ENCODE data around the gene SSR3.
"Not testable (repeated sequence)": the region's sequence is repeated elsewhere in the genome, so short reads cannot be mapped to it uniquely, and the experiment has no call there.

The SSR3 gene

DNA sequence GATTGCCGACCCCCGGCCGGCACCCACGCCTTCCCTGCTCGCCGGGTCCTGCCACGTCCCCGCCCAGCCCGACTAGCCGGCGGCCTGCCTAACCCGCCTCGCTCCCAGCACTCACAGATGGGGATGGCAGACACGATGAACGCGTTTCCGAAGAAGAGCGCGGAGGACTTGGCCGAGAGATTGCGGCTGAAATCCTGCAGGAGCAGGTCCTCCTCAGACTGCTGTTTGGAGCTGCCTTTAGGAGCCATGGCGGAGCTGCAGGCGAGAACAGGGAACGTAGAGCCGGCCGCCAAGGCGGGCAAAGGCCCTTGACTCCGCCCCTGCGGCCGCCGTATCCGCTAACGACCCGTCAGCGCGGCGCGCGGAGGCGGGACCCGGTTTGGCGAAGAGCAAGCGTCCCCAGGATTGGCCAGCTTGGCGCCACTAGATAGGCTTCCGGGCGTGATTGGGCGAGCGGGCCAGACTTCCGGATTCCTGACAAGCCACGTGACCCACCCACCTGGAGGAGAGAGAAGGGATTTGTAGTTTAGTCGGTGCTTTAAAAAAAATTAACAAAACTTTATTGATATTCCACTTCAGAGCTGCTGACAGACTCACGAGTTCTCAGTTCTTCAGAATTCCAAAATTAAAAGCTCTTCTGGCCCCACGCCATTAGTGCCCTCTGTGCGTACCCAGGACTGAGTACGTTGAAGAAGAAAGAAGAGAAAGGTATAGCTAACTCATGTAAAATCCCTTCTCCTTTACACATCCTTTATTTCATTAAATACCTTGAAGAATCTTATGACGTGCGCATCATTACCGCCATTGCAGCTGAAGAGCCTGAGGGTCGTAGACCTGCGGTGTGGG is at the start of gene SSR3:
TSS of gene SSR3 (minus strand) at position 276 of the 846 bp plus-strand sequence. CDS start at position 248, 28 bp downstream.
- peak; percentile 100 for DNase-seq

GRCh38 chr3:156604064-156604641 is 49.2 kb upstream of the SSR3 start:
- no peak for DNase-seq

GRCh38 chr3:156603379-156604017 is 48.6 kb upstream of the SSR3 start:
- DNase-seq, result no peak

DNA sequence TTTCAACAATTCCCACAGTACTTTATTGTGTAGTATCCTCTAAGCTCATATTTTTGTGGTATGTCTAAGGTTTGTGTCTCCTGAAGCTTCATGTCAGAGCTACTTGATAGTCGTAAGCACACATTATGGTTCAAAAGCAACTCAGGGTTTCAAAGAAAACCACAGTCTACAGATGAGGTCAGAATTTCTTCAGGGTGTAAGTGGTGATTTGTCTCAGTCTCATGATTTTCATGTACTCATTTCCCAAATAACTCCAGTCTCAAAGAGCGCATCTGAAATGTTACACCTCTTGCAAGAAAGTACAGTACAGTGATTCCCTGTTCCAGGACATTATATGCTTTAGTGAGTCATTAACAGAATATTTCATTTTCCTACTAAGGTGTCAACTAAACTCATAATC is 47.5 kb upstream of the SSR3 start:
- DNase-seq, result no peak

DNA sequence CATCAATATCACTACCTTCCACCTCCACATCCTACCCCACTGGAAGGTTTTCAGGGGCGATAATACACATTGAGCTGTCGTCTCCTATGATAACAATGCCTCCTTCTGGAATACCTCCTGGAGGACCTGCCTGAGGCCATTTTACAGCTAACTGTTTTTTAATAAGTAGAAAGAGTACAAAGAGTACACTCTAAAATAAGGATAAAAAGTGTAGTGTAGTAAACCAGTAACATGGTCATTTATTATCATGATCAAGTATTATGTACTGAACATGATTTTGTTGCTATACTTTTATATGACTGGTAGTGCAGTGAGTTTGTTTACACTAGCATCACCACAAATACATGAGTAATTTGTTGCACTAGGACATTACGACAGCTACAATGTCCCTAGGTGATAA is 46.6 kb upstream of the SSR3 start:
- no peak for DNase-seq

GRCh38 chr3:156600834-156601233 is 45.9 kb upstream of the SSR3 start:
- no peak for DNase-seq

DNA sequence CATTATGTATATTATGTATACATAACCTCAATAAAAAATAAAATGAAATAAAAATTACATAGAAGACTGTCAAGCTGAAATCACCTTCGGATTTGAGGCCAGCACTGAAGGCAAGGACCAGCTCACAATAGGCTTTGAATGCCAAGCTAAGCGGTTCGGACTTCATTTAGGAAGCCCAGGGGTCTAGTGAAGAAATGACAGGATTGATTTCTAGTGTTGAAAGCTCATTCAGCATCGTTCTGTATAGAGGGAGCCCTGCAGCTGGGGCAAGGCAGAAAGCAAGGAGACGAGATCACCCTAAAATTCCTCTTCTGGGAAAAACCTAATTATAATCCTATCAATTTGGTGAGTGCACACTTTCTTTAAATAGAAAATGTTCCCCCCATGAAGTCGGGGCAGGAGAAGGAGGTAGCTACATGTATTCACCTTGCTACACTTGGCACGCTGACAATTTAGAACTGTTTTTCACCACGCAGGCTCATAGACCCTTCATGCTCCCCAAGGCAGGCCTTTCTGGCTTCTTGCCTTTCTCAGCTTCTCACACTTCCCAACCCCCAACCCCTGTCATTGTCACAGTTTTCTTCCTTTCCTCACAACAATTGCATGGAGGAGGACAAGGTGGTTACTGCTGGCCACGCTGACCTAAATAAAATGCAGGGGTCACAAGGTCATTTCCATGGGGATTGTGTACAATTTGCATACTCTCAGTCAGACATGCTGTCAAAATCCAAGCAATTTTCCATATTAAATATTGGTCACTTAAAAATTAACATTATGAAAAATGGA is 44.4 kb upstream of the SSR3 start:
- no peak for DNase-seq

DNA sequence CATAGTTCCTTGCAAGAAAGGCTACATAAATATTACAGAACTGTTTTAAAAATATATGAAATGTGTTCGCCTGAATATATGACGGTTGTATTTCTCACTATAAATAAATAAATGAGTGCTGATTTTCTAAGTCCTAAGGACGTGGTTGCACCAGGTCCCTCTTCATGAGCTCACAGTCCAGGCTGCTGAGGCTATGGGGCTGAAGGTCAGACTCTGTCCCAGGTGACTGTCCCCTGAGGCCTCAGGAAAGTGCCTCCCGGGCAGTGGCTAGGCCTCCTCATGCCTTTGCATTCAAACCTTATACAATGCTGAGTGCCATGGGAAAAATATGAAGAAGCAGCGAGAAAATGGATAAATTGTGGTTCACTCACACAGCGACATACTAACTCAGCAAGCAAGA is 43.5 kb upstream of the SSR3 start:
- no peak for DNase-seq

DNA sequence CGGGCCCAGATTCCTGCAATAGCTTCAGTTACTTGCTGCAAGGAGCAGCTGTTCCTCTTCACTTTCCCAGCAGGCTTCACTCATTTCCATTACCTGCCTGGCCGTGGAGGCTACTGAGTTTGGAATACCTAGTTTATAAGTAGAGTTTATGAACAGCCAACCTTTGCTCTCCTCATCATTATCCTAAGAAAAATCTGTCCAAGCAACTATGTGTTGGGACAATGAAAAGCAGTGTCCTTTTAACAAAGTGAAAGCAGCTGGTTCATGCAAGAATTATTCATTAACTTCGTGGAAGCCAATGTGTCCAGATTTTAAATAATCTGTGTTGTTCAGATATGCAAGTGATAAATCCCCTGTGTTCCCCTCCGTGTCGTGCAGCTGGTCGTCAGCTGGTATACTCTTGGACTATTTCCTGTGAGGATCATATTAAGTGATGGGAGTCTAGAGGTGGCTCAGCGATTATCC is 39.3 kb upstream of the SSR3 start:
- no peak for DNase-seq

DNA sequence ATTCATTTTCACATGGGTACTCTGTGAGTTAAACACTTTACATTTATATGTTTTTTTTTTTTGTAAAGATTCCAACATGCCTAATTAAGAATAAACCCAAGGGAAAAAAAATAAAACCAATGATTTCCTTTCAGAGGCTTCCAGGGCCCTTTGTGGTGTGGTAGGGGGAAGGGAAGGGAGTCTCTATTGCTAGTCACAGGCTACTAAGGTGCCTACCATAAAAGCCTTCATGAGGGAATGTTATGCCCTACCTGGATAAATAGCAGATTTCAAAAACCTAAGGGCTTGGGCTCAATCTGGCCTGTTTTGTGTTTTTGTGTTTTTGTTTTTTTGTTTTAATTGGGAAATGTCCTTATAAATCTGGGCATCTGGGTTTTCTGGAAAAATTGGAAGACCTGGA is 38.9 kb upstream of the SSR3 start:
- DNase-seq, result no peak

DNA sequence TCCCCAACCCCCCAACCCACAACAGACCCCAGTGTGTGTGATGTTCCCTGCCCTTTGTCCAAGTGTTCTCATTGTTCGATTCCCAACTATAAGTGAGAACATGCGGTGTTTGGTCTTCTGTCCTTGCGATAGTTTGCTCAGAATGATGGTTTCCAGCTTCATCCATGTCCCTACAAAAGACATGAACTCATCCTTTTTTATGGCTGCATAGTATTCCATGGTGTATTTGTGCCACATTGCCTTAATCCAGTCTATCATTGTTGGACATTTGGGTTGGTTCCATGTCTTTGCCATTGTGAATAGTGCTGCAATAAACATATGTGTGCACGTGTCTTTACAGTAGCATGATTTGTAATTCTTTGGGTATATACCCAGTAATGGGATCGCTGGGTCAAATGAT is 34.9 kb upstream of the SSR3 start:
- DNase-seq, result not testable (repeated sequence)

- no peak for DNase-seq
These were observed 32.8 kb upstream of the SSR3 start for GRCh38 chr3:156587760-156588069.

DNA sequence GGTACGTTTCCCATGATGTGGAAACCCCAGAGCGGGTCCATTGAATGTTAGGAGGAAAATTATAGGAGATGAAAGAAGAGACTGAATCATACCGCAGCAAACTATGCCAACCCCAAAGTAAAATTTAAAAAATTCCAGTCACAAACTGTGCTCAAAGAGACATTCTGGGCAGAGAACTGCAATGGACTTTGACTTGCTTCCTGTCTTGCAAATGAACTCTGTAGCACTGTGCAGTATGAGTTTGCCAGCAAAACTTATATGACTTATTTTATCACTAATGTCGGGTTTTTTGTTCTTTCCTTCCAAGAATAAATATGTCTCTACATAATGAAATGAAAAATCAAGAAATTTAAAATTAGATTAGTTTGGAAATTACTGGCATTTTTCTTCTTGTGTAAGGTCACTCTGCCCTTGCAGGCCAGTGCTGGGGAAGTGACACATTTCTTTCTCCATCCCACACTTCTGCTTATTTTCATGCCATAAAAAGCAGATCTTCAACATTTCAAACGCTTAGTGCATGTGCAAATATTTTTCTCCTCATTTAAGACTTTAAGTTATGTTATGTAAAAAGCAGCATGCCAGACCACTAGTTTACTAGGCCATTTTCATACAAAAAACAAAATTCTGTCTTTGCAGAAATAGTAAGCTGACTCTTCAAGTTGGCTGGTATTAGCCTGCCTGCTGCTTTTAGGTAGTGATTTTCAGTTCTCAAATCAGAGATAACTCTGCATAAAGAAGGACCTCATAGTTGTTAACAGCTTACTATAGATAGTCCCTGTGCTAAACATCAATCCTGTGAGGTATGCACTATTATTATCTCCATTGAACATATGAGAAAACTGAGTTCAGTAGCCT is 32.2 kb upstream of the SSR3 start:
- no peak for DNase-seq

DNA sequence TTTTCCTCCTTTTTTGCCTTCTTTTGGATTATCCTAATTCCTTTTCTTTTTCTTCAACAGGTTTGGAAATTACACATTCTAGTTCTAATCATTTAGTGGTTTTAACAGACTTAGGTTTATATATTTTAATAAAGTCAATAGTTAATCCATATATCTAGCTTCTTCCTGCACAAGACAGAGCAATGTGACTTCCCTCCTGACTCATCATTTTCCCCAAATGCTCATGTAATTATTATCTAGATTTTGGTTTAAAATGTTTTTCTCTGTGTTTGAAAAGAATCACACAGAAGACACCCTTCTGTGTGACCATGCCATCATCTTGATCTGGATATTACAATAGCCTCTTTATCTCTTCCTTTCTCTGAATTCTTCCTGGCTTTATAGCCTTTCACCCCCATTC is 28.6 kb upstream of the SSR3 start:
- no peak for DNase-seq

DNA sequence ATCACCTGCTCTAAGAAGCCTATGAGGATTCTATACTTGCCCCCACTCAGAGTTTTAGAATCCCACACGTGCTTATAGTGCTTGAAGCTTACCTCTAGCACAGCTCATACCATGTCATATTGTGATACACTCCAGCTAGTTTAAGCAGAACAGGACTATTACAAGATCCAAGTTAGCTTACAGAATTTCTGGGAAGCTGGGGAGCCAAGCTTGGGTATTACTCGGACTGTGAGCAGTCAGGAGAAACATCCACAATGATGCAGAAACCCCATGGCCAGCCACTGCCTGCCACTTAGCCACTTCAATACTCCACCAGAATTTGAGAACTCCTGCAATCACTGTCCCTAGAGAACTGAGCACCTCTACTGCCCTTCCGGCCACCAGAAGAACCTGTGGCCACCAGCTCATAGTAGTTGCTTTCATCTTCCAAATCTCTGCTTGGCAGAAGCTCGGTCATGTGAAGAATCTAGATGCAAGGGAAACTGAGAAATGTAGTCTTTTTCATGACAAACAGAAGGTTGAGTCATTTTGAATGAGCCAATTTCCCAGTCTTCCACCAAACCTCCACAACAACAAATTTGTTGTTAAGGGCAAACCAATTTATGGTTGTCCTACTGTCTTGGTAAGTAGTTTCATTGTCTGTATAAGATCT is 27.7 kb upstream of the SSR3 start:
- no peak for DNase-seq

DNA sequence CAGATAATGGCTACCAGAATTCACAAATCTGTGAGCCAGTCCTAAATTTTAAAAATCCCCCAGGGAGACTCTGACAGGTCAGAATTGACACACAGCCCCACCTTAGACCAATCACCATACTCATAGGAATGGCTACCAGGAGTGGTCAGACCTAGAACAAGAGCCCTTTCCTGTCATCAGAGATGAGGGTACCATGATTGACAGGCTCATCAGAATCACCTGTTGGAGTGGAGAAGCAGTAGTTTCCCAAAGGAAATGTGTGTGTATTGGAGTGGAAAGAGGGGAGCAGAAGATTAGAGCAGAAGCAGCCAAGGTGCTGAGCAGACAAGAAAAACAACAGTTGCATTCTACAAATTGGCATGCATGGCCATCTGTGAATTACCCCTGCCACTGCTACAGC is 27.0 kb upstream of the SSR3 start:
- no peak for DNase-seq

GRCh38 chr3:156581033-156581432 is 26.1 kb upstream of the SSR3 start:
- no peak for DNase-seq

- DNase-seq, result peak; percentile 31
These were observed 24.5 kb upstream of the SSR3 start for GRCh38 chr3:156579427-156579851.

DNA sequence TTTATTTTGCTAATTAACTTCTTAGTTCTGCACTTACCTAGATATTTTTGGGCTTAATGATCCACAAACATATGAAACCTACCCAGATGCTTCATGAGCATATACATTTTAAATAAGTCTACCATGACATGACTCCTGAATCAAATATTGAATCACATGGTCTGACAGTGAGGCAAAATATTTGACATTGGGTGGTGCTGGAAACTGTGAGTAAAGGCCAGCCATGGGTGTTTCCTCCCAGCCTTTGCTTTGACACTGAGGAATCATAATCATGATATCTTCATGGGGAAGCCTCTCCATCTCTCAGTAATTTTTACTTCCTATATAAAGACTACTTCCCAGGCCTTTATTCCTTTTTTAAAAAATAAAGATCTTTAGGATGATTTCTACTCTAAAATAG is 22.8 kb upstream of the SSR3 start:
- DNase-seq, result no peak

DNA sequence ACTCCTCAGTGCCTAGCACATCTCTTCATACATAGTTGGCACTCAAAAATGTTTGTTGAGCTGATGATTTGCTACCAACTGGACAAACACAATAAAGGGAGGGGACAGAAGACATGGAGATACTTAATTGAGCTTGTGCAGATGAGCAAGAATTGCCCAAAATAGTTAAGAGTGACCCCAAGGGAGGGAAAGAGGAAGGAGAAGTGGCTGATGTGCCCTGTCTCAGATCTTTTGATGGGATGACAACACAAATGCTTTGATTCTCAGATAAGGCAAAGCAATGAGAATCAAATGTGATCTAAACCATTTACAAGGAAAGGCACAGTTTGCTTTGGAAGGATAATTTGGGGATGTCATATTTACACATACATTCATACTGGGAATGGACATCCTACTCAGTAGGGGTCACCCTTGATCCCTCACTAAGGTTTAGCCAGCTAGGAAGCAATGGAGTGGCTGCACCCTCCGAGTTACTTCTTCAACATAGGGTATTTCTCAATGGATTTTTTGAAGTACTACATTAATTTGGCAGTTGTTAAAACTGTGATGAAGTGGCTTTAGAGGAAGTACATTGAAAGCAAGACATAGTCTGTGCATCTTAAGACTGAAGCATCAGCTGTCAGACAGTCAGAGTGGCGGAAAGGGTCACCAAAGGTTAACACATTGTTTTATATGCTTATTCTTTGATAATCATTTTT is 21.9 kb upstream of the SSR3 start:
- no peak for DNase-seq

DNA sequence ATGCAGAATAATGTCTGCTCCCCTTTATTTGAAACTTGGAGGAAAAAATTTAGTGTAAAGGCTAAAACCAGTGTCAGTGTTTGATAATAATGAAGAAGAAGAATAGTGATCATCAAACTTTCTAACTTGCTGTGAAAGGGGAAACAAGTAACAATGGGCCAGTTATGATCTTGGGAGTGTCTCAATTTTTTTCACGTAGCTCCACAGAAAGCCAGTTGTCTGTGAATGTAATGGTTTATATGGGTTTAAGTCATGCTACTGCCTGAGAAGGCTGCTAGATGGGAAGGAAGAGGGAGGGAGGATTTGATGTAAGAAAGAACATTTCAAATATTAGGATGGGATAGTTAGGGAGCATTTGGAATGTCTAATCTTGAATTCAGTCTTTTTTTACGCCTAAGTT is 21.1 kb upstream of the SSR3 start:
- no peak for DNase-seq

Data from RPMI8226 (cell line).